AG10803 (cell line): Measurements from ENCODE around the gene REP15.
"Not testable (repeated sequence)": the region's sequence is repeated elsewhere in the genome, so short reads cannot be mapped to it uniquely, and the experiment has no call there.

Source experiments
- DNase-seq: peaks from one replicate; pipeline ENCODE4 v3.0.0; 2010; ENCODE audit warnings: low read depth
- H3K4me3 ChIP-seq: 2 replicates; pipeline ENCODE4 v1.5.1; 2011; ENCODE audit warnings: mild to moderate bottlenecking, low read length, control low read depth
- CTCF ChIP-seq: conservative IDR thresholded peaks from 2 replicates; pipeline ENCODE4 v1.5.1; 2011; ENCODE audit warnings: mild to moderate bottlenecking, low read length, control low read depth, inconsistent platforms

Gene REP15

GRCh38 chr12:27696293-27696652 is at the start of gene REP15:
TSS of gene REP15 (plus strand) at chr12:27696447. CDS start at chr12:27696563, 116 bp downstream.
- no peak within 1 kb of the TSS for H3K4me3 ChIP-seq
- no peak for TF ChIP-seq CTCF
- DNase-seq: no peak

- H3K4me3 ChIP-seq: no peak overlapping the region
- DNase-seq: no peak
- TF ChIP-seq CTCF: no peak
These were observed 46.2 kb upstream of the REP15 start for GRCh38 chr12:27650011-27650410.

- H3K4me3 ChIP-seq: no peak overlapping the region
- DNase-seq: peak; percentile 18
- no peak for TF ChIP-seq CTCF
These were observed 45.0 kb upstream of the REP15 start for GRCh38 chr12:27651201-27651600.

GRCh38 chr12:27652174-27652763 is 44.0 kb upstream of the REP15 start:
- no peak overlapping the region for H3K4me3 ChIP-seq
- peak; percentile 80 for DNase-seq
- TF ChIP-seq CTCF: peak; percentile 96

GRCh38 chr12:27653661-27654060 is 42.6 kb upstream of the REP15 start:
- TF ChIP-seq CTCF: no peak
- no peak overlapping the region for H3K4me3 ChIP-seq
- no peak for DNase-seq

GRCh38 chr12:27655476-27655875 is 40.8 kb upstream of the REP15 start:
- H3K4me3 ChIP-seq, DNase-seq: not testable (repeated sequence)

GRCh38 chr12:27657296-27657695 is 39.0 kb upstream of the REP15 start:
- DNase-seq: no peak
- no peak for TF ChIP-seq CTCF
- no peak overlapping the region for H3K4me3 ChIP-seq

- no peak for DNase-seq
- no peak for TF ChIP-seq CTCF
- H3K4me3 ChIP-seq: no peak overlapping the region
These were observed 30.5 kb upstream of the REP15 start for GRCh38 chr12:27665704-27666103.
